VCaP (cell line): ENCODE data around the gene TRIM51G.
"Not testable (repeated sequence)": the region's sequence is repeated elsewhere in the genome, so short reads cannot be mapped to it uniquely, and the experiment has no call there.

Experiments
- H3K27ac ChIP-seq: fragments of 450-650 bp; 2 replicates; pipeline ENCODE4 v1.5.1; 2017

TRIM51G gene, protein sequence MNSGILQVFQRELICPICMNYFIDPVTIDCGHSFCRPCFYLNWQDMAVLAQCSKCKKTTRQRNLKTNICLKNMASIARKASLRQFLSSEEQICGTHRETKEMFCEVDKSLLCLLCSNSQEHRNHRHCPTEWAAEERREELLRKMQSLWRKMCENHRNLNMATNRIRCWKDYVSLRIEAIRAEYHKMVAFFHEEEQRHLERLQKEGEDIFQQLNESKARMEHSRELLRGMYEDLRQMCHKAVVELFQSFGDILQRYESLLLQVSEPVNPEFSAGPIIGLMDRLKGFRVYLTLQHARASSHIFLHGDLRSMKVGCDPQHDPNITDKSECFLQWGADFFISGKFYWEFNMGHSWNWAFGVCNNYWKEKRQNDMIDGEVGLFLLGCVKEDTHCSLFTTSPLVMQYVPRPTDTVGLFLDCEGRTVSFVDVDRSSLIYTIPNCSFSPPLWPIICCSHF

DNA sequence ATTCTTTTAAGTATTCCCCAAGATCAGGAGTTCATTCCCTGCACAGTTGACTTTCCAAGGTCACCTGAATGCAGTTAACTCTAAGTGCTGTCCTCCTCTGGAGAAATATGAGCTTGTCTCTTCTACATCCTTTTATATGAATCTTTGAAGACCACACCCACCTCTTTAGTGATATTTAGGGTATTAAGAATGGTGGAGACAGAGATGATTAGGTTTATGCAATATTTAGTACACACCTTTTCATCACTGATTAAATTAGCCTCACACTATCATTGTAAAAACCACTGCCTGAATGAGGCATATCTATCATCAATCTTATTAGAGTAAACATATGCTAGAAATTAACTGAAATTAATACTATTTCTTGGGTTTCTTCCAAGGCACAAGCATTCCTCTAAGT, at the start of gene TRIM51G:
TRIM51G (minus strand) TSS at position 101 of the 400 bp plus-strand sequence. CDS start 2,190 bp downstream, outside the sequence.
- not testable (repeated sequence) for H3K27ac ChIP-seq

DNA sequence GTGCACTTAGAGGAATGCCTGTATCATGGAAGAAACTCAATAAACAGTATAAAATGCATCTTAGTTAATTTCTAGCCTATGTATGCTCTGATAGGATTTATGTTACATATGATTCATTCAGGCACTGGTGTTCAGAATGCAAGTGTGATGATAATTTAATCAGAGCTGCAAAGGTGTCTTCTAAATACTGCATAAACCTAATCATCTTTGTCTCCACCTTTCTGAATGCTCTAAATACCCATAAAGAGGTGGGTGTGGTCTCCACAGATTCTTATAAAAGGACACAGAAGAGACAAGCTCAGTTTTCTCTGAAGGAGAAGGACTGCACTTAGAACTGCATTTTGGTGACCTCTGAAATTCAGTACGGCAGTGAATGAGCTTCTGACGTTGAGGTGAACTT, 44.8 kb upstream of the TRIM51G start, which contains the start of gene TRIM49B:
TRIM49B (plus strand) TSS at position 301 of the 400 bp plus-strand sequence. CDS start 2,777 bp downstream, outside the sequence.
- not testable (repeated sequence) for H3K27ac ChIP-seq

GRCh38 chr11:48968592-48968991, 15.1 kb downstream of the TRIM51G start:
- not testable (repeated sequence) for H3K27ac ChIP-seq

DNA sequence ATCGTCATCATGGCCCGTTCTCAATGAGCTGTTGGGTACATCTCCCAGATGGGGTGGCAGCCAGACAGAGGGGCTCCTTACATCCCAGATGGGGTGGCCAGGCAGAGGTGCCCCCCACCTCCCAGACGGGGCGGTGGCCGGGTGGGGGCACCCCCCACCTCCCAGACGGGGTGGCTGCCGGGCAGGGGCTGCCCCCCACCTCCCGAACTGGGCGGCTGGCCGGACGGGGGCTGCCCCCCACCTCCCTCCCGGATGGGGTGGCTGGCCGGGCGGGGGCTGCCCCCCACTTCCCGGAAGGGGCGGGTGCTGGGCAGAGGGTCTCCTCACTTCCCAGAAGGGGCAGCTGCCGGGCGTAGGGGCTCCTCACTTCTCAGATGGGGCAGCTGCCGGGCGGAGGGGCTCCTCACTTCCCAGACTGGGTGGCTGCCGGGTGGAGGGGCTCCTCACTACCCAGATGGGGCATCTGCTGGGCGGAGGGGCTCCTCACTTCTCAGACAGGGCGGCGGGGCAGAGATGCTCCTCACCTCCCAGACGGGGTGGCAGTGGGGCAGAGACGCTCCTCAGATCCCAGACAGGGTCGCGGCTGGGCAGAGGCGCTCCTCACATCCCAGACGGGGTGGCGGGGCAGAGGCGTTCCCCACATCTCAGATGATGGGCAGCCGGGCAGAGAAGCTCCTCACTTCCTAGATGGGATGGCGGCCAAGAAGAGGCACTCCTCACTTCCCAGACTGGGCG, 28.2 kb downstream of the TRIM51G start:
- H3K27ac ChIP-seq: not testable (repeated sequence)

DNA sequence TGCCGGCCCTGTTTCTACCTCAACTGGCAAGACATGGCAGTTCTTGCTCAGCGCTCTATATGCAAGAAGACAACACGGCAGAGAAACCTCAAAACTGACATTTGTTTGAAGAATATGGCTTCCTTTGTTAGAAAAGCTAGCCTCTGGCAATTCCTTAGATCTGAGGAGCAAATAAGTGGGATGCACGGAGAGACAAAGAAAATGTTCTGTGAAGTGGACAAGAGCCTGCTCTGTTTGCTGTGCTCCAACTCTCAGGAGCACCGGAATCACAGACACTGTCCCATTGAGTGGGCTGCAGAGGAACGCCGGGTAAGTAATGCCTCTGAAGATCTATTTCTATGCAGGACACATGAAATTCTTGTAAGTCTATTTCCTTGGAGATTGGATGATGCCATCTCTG, 37.9 kb downstream of the TRIM51G start:
- not testable (repeated sequence) for H3K27ac ChIP-seq
